HepG2 (cell line): ENCODE measurements around the gene ZBTB18. TPM values are rescaled to one million over a fixed set of nuclear protein-coding genes. Genes with fewer than 3 reads are reported as not detected.
A peak's percentile ranks its signal among the peaks of the same experiment; 100 is the strongest.

Source experiments
- BHLHE40 ChIP-seq: IDR thresholded peaks from 2 replicates; pipeline ENCODE4 v1.6.1; 2011; ENCODE audit warnings: low read length, improper control_type of control experiment
- CEBPZ ChIP-seq: IDR thresholded peaks from 2 replicates; pipeline ENCODE4 v1.6.1; 2012; ENCODE audit warnings: low read length, improper control_type of control experiment
- CREB1 ChIP-seq, 2 experiments: fragments of 450-650 bp in 1 of 2; IDR thresholded peaks; 2 replicates each; pipeline ENCODE4 v1.6.1; 2016 to 2017; ENCODE audit warnings: control low read depth in 1 of 2, mild to moderate bottlenecking in 1 of 2, missing compliant biosample characterization in 1 of 2, missing genetic modification characterization in 1 of 2
- GPBP1L1 ChIP-seq: sonication (generic); formaldehyde crosslinking; IDR thresholded peaks from 2 replicates; pipeline ENCODE4 v1.5.0; 2020; ENCODE audit warnings: mild to moderate bottlenecking, missing genetic modification reagents
- HNF1A ChIP-seq, 2 experiments: sonication (generic) in 1 of 2; formaldehyde crosslinking in 1 of 2; IDR thresholded peaks; 2 replicates each; pipeline versions ENCODE4 v1.4.0 to v1.6.1; 2016 to 2020; ENCODE audit warnings: borderline replicate concordance in 1 of 2, low read depth in 1 of 2, mild to moderate bottlenecking in 1 of 2, missing genetic modification reagents in 1 of 2
- NBN ChIP-seq: fragments of 450-650 bp; conservative IDR thresholded peaks from 2 replicates; pipeline ENCODE4 v1.6.1; 2017
- PATZ1 ChIP-seq: sonication (generic); formaldehyde crosslinking; IDR thresholded peaks from 2 replicates; pipeline ENCODE4 v1.4.0; 2020; ENCODE audit warnings: missing genetic modification reagents
- SP4 ChIP-seq: sonication (generic); formaldehyde crosslinking; IDR thresholded peaks from 2 replicates; pipeline ENCODE4 v1.8.1; 2023; ENCODE audit warnings: mild to moderate bottlenecking, missing genetic modification reagents
- SRSF9 ChIP-seq: fragments of 200-400 bp; formaldehyde crosslinking; IDR thresholded peaks from 2 replicates; pipeline ENCODE4 v1.6.1; 2018; ENCODE audit warnings: borderline replicate concordance, mild to moderate bottlenecking, low read depth, low read length; ENCODE audit not compliant: insufficient read depth, poor library complexity, severe bottlenecking
- ZMAT5 ChIP-seq: sonication (generic); formaldehyde crosslinking; IDR thresholded peaks from 2 replicates; pipeline ENCODE4 v1.5.0; 2020; ENCODE audit warnings: mild to moderate bottlenecking, low read depth, missing genetic modification reagents, borderline replicate concordance
- ZNF232 ChIP-seq: sonication (generic); formaldehyde crosslinking; IDR thresholded peaks from 2 replicates; pipeline ENCODE4 v1.4.0; 2020; ENCODE audit warnings: missing genetic modification reagents, borderline replicate concordance
- ZNF576 ChIP-seq: sonication (generic); formaldehyde crosslinking; IDR thresholded peaks from 2 replicates; pipeline ENCODE4 v1.4.0; 2020; ENCODE audit warnings: mild to moderate bottlenecking, missing genetic modification reagents
- ZNF761 ChIP-seq: sonication (generic); formaldehyde crosslinking; conservative IDR thresholded peaks from 2 replicates; pipeline ENCODE4 v1.4.0; 2020; ENCODE audit warnings: mild to moderate bottlenecking, missing genetic modification reagents
- polyA plus RNA-seq, 8 experiments: library from polyadenylated mRNA; depleted of rRNA in 3 of 8; stranded (reverse) in 7 of 8; unstranded in 1 of 8; fragments of >200 nt; fragmentation: Illumina TruSeq in 4 of 8; extraction: Trizol in 4 of 8; gene quantifications; 2 replicates each; pipeline versions ENCODE4 v1.2.1 to v1.2.3, GENCODE V29; 2011 to 2016; ENCODE audit warnings: low read depth in 4 of 8, missing spikeins in 1 of 8, mixed read lengths in 1 of 8; ENCODE audit not compliant: insufficient read depth in 1 of 8
- total RNA-seq, 5 experiments: library from RNA; depleted of rRNA; stranded (reverse); fragments of >200 nt; fragmentation: Illumina TruSeq; extraction: Trizol; gene quantifications; 2 replicates each; pipeline ENCODE4 v1.2.3, GENCODE V29; 2016; ENCODE audit warnings: low read depth in 1 of 5

ZBTB18 gene
- total and polyA plus RNA-seq, 2 of the 13 experiments (the other 11 are each of a cell fraction or from before 2014, with no cell fraction given) = 3.1 to 4.3 TPM

GRCh38 chr1:244048256-244049161 is 2.6 kb upstream of the ZBTB18 start (continued):
- TF ChIP-seq GPBP1L1 (CRISPR knock-in tag) = no peak
- peak; percentile 62; the same call in 1 of the 2 replicates for TF ChIP-seq PATZ1 (CRISPR knock-in tag)
- no peak for TF ChIP-seq ZMAT5 (CRISPR knock-in tag)
- peak; percentile 52 for TF ChIP-seq CREB1 (IDR thresholded peaks at IDR 0.05)
- TF ChIP-seq CREB1 (CRISPR knock-in tag; IDR thresholded peaks at IDR 0.05) = no peak
- peak; percentile 84 for TF ChIP-seq SP4 (CRISPR knock-in tag)
- TF ChIP-seq ZNF761 (CRISPR knock-in tag) = 0 out of 2 replicates have a peak, but pooled peaks have one; percentile 21
- TF ChIP-seq ZNF576 = no peak
- TF ChIP-seq CEBPZ = no peak; the same call in 1 of the 2 replicates
- no peak for TF ChIP-seq HNF1A (IDR thresholded peaks at IDR 0.05; ENCODE audit: low read depth)
- TF ChIP-seq HNF1A (CRISPR knock-in tag; IDR thresholded peaks at IDR 0.05; ENCODE audit: borderline replicate concordance) = no peak
- no peak for TF ChIP-seq NBN
- peak; percentile 42; the same call in 1 of the 2 replicates for TF ChIP-seq BHLHE40
- no peak for TF ChIP-seq SRSF9
- no peak for TF ChIP-seq ZNF232 (CRISPR knock-in tag)
